ENCODE results near the gene HERC5.

The HERC5 gene

GRCh38 chr4:88442689-88443191, 14.2 kb upstream of the HERC5 start:
- Histone ChIP-seq H3K27me3 (replicated peaks; ENCODE audit: insufficient read depth, low read length) (no peaks in the 10 kb centered on the region), H3K36me3 (replicated peaks; ENCODE audit: insufficient read depth, low read length) (no peaks in the 10 kb centered on the region), H2AFZ (ENCODE audit: low read length) (no peak overlapping the region), H3K9ac (ENCODE audit: low read length) (no peak overlapping the region), H3K4me1 (ENCODE audit: low read length) (no peaks in the 10 kb centered on the region), H3F3A (ENCODE audit: insufficient read depth, low read length) (no peaks in the 10 kb centered on the region), H3K27ac (ENCODE audit: low read length) (no peak overlapping the region), H3K79me2 (ENCODE audit: low read length) (no peaks in the 10 kb centered on the region), H4K20me1 (ENCODE audit: insufficient read depth, low read length) (no peaks in the 10 kb centered on the region), H3K9me2 (replicated peaks; ENCODE audit: insufficient read depth, low read length) (no peaks in the 10 kb centered on the region), H3K9me3 (replicated peaks; ENCODE audit: insufficient read depth, low read length) (no peaks in the 10 kb centered on the region), H3K4me2 (ENCODE audit: low read depth, low read length) (no peak overlapping the region), H3K4me3 (ENCODE audit: low read length) (no peak overlapping the region)
- no peak for TF ChIP-seq EZH2phosphoT487 (IDR thresholded peaks at IDR 0.05; ENCODE audit: low read length)
- no peak for TF ChIP-seq CTCF (IDR thresholded peaks at IDR 0.05; ENCODE audit: low read length)
- TF ChIP-seq EZH2 (optimal IDR thresholded peaks at IDR 0.05; ENCODE audit: low read depth, low read length), result no peak
- no peak for DNase-seq

GRCh38 chr4:88443486-88443885, 13.4 kb upstream of the HERC5 start:
- Histone ChIP-seq H3K79me2 (ENCODE audit: low read length) (no peaks in the 10 kb centered on the region), H3F3A (ENCODE audit: insufficient read depth, low read length) (no peaks in the 10 kb centered on the region), H3K4me1 (ENCODE audit: low read length) (no peaks in the 10 kb centered on the region), H3K36me3 (replicated peaks; ENCODE audit: insufficient read depth, low read length) (no peaks in the 10 kb centered on the region), H3K27me3 (replicated peaks; ENCODE audit: insufficient read depth, low read length) (no peaks in the 10 kb centered on the region), H3K4me2 (ENCODE audit: low read depth, low read length) (no peak overlapping the region), H2AFZ (ENCODE audit: low read length) (no peak overlapping the region), H3K9ac (ENCODE audit: low read length) (no peak overlapping the region), H3K4me3 (ENCODE audit: low read length) (no peak overlapping the region), H4K20me1 (ENCODE audit: insufficient read depth, low read length) (no peaks in the 10 kb centered on the region), H3K9me3 (replicated peaks; ENCODE audit: insufficient read depth, low read length) (no peaks in the 10 kb centered on the region), H3K27ac (ENCODE audit: low read length) (no peak overlapping the region), H3K9me2 (replicated peaks; ENCODE audit: insufficient read depth, low read length) (no peaks in the 10 kb centered on the region)
- no peak for DNase-seq
- TF ChIP-seq EZH2phosphoT487 (IDR thresholded peaks at IDR 0.05; ENCODE audit: low read length), result no peak
- no peak for TF ChIP-seq CTCF (IDR thresholded peaks at IDR 0.05; ENCODE audit: low read length)
- no peak for TF ChIP-seq EZH2 (optimal IDR thresholded peaks at IDR 0.05; ENCODE audit: low read depth, low read length)

GRCh38 chr4:88445252-88445651, 11.7 kb upstream of the HERC5 start:
- H3K27me3 ChIP-seq (replicated peaks; ENCODE audit: insufficient read depth, low read length), result no peaks in the 10 kb centered on the region

More at GRCh38 chr4:88445252-88445651, 11.7 kb upstream of the HERC5 start:
- Histone ChIP-seq H3K9me2 (replicated peaks; ENCODE audit: insufficient read depth, low read length) (no peaks in the 10 kb centered on the region), H2AFZ (ENCODE audit: low read length) (no peak overlapping the region), H3K4me2 (ENCODE audit: low read depth, low read length) (no peak overlapping the region), H3K9me3 (replicated peaks; ENCODE audit: insufficient read depth, low read length) (no peaks in the 10 kb centered on the region), H3K4me1 (ENCODE audit: low read length) (no peaks in the 10 kb centered on the region), H3K4me3 (ENCODE audit: low read length) (no peak overlapping the region), H3K27ac (ENCODE audit: low read length) (no peak overlapping the region), H4K20me1 (ENCODE audit: insufficient read depth, low read length) (no peaks in the 10 kb centered on the region), H3K9ac (ENCODE audit: low read length) (no peak overlapping the region), H3F3A (ENCODE audit: insufficient read depth, low read length) (no peaks in the 10 kb centered on the region), H3K79me2 (ENCODE audit: low read length) (no peaks in the 10 kb centered on the region), H3K36me3 (replicated peaks; ENCODE audit: insufficient read depth, low read length) (no peaks in the 10 kb centered on the region)
- DNase-seq, result no peak
- no peak for TF ChIP-seq EZH2phosphoT487 (IDR thresholded peaks at IDR 0.05; ENCODE audit: low read length)
- no peak for TF ChIP-seq CTCF (IDR thresholded peaks at IDR 0.05; ENCODE audit: low read length)
- TF ChIP-seq EZH2 (optimal IDR thresholded peaks at IDR 0.05; ENCODE audit: low read depth, low read length), result no peak
